Measurements from ENCODE around the gene CCDC80. TPM values are rescaled to one million over a fixed set of nuclear protein-coding genes. Genes with fewer than 3 reads are reported as not detected.

Gene CCDC80
- total RNA-seq, 2 experiments from 2014 or later, result not detected

DNA sequence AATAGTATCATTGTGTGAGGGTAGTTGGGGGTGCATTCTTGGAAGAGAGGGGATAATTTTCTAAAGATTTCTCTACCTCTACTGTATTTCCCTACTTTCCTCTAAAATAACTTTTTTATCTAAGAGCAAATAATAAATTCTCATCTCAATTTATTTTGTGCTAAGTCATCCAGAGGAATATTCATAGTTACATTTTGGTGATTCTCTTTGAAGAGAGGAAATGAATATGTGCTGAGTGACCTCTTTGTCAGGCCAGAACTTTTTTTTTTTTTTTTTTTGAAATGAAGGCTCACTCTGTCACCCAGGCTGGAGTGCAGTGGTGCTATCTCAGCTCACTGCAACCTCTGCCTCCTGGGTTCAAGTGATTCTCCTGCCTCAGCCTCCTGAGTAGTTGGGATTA is 15.1 kb upstream of the CCDC80 start:
- no peak for DNase-seq
- Mint-ChIP-seq H3K36me3 (ENCODE audit: low read depth) (no peaks in the 10 kb centered on the region), H3K4me3 (no peak overlapping the region), H3K4me1 (ENCODE audit: low read depth) (no peaks in the 10 kb centered on the region), H3K27ac (no peak overlapping the region), H3K27me3 (no peaks in the 10 kb centered on the region), H3K9me3 (peaks cover 2% of the 10 kb centered on the region)
- POLR2A ChIA-PET, result no interaction called here
- TF ChIP-seq, protein P1, sequence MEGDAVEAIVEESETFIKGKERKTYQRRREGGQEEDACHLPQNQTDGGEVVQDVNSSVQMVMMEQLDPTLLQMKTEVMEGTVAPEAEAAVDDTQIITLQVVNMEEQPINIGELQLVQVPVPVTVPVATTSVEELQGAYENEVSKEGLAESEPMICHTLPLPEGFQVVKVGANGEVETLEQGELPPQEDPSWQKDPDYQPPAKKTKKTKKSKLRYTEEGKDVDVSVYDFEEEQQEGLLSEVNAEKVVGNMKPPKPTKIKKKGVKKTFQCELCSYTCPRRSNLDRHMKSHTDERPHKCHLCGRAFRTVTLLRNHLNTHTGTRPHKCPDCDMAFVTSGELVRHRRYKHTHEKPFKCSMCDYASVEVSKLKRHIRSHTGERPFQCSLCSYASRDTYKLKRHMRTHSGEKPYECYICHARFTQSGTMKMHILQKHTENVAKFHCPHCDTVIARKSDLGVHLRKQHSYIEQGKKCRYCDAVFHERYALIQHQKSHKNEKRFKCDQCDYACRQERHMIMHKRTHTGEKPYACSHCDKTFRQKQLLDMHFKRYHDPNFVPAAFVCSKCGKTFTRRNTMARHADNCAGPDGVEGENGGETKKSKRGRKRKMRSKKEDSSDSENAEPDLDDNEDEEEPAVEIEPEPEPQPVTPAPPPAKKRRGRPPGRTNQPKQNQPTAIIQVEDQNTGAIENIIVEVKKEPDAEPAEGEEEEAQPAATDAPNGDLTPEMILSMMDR (IDR thresholded peaks at IDR 0.05), result no peak
- no peak for ATAC-seq
- intact Hi-C loops (cut with micrococcal nuclease), result no loop called here
- CTCF ChIA-PET, result interaction anchor here (1.4 to 2.1 kb wide), 2 partner anchors 17 to 40 kb away, joined by 3 to 7 read pairs; no protein-coding TSS in a partner anchor

DNA sequence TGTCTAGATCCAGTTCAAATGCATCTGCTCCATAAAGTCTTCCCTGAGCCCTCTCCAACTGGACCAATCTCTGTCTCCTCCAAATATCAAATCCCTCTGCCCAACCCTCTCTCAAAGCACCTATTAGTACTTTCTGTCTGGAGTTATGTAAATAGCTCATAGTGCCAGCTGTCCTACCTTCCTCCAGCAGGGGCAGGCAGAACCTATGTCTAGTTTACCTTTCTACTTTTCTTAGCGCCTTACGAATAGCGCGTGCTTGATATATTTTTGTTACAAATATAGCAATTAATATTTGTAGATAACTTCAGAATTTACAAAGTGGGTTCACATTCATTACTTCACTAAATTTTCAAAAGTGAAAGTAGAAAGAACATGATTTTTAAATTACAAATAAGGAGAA is 14.0 kb upstream of the CCDC80 start:
- Mint-ChIP-seq H3K4me1 (ENCODE audit: low read depth) (no peaks in the 10 kb centered on the region), H3K27ac (no peak overlapping the region), H3K36me3 (ENCODE audit: low read depth) (no peaks in the 10 kb centered on the region), H3K9me3 (peaks cover 2% of the 10 kb centered on the region), H3K4me3 (no peak overlapping the region), H3K27me3 (no peaks in the 10 kb centered on the region)
- DNase-seq (no peak), ATAC-seq (no peak)
- intact Hi-C loops (cut with micrococcal nuclease), result no loop called here
- TF ChIP-seq, protein P1 (IDR thresholded peaks at IDR 0.05), result peak; percentile 26
- ChIA-PET CTCF (interaction anchor here (1.1 to 4.5 kb wide), 7 partner anchors 11 to 324 kb away, joined by 3 to 37 read pairs (median 6); no protein-coding TSS in a partner anchor), POLR2A (interaction anchor here (0.7 kb wide), 1 partner anchor 354 kb away, joined by 4 read pairs; no protein-coding TSS in a partner anchor)

DNA sequence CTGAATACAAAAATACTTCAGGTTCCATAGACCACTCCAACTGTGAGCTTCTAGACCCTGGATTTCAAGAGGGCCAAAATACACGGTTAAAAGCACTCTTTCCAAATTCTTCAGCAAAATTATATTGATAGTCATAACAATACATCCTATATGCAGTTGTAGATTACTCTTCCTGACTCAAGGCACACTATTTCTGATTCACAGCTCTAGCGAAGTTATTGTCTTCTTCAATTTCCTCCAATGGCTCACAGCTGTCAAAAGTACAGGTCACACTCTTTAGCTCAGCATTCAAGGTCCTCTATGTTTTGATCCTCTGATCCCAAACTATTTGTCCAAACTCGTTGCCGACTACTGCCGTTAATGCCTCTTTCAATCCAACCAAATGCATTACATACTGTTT is 13.5 kb upstream of the CCDC80 start:
- Mint-ChIP-seq H3K27me3 (no peaks in the 10 kb centered on the region), H3K9me3 (peaks cover 2% of the 10 kb centered on the region), H3K4me1 (ENCODE audit: low read depth) (peaks cover 2% of the 10 kb centered on the region), H3K27ac (no peak overlapping the region), H3K36me3 (ENCODE audit: low read depth) (no peaks in the 10 kb centered on the region), H3K4me3 (no peak overlapping the region)
- no peak for DNase-seq
- no peak for ATAC-seq
- TF ChIP-seq, protein P1 (IDR thresholded peaks at IDR 0.05), result no peak
- intact Hi-C loops (cut with micrococcal nuclease), result no loop called here
- POLR2A ChIA-PET, result interaction anchor here (0.7 kb wide), 1 partner anchor 354 kb away, joined by 4 read pairs; no protein-coding TSS in a partner anchor
- CTCF ChIA-PET, result interaction anchor here (1.0 to 4.5 kb wide), 8 partner anchors 11 to 331 kb away, joined by 3 to 37 read pairs (median 6); no protein-coding TSS in a partner anchor

DNA sequence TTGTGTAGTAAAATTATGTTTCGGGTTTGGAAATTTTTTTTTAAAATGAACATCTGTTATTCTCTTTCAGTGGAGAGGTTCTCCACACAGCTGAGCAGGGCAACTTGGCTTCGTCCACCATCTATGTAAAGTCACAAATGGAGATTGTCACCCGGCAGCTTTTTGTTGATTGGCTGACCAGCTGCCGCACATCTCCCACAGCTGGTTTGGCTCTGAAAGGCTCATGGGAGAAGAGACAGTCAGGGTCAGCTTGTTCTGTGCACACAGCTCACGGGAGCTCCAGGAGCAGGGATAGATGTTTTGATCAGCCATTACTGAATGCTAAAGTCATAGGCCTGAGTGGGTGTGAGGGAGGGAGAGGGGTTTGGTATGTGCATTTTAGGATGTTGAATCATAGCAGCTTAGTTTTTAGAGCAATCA is 12.9 kb upstream of the CCDC80 start:
- intact Hi-C loops (cut with micrococcal nuclease), result no loop called here
- Mint-ChIP-seq H3K4me1 (ENCODE audit: low read depth) (peaks cover 6% of the 10 kb centered on the region), H3K36me3 (ENCODE audit: low read depth) (no peaks in the 10 kb centered on the region), H3K4me3 (no peak overlapping the region), H3K9me3 (peaks cover 2% of the 10 kb centered on the region), H3K27me3 (no peaks in the 10 kb centered on the region), H3K27ac (no peak overlapping the region)
- CTCF ChIA-PET, result interaction anchor here (1.0 to 4.5 kb wide), 8 partner anchors 10 to 381 kb away, joined by 3 to 37 read pairs (median 6); no protein-coding TSS in a partner anchor
- TF ChIP-seq, protein P1 (IDR thresholded peaks at IDR 0.05), result no peak
- DNase-seq (no peak), ATAC-seq (no peak)
- POLR2A ChIA-PET, result no interaction called here

DNA sequence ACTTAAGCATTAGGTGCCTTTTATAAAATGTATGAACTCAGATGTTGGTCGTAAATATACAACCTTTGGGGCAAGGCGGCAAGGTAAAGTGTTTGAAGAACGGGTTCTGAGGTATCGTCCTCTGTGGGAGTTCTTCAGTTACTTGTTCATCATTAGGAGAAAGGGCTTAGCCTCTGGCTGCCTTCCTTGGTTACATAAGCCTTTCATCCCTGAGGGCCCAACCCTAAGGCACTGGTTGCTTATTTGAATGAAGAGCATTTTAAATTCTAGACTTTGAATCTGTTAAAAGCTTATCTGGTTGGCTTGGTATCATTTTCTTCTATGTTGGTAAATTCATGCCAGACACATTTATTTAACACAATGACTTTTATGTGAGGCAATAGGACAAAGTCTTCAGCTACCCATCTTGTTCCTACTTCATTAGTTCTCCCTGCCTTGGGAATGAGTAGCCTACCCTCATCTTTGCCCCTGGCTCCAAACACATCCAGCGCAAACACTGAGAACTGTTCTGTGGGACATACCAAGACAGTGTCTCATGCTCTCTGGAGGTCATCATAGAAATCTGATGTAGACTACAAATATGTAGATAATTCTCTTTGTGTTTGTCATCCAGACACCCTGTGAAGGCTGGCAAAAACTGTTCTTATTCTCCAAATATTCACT is 12.4 kb upstream of the CCDC80 start:
- intact Hi-C loops (cut with micrococcal nuclease), result no loop called here
- Mint-ChIP-seq H3K36me3 (ENCODE audit: low read depth) (no peaks in the 10 kb centered on the region), H3K27me3 (no peaks in the 10 kb centered on the region), H3K27ac (no peak overlapping the region), H3K9me3 (peaks cover 2% of the 10 kb centered on the region), H3K4me1 (ENCODE audit: low read depth) (peaks cover 9% of the 10 kb centered on the region), H3K4me3 (no peak overlapping the region)
- no peak for ATAC-seq
- ChIA-PET POLR2A (no interaction called here), CTCF (interaction anchor here (1.0 to 4.5 kb wide), 5 partner anchors 10 to 382 kb away, joined by 4 to 37 read pairs (median 6); no protein-coding TSS in a partner anchor)
- DNase-seq, result no peak
- TF ChIP-seq, protein P1 (IDR thresholded peaks at IDR 0.05), result no peak

All from activated CD8-positive, alpha-beta T cell treated with anti-CD3 and anti-CD28 coated beads for 36 hours (primary cell).